Keratinocyte (primary cell): ENCODE results near the gene STMN3. TPM values are rescaled to one million over a fixed set of nuclear protein-coding genes. Genes with fewer than 3 reads are reported as not detected.

Experiments
- DNase-seq: peaks from one replicate; pipeline ENCODE4 v3.0.0-alpha.2; 2011; ENCODE audit warnings: low read depth, missing footprints, low spot score
- FAIRE-seq: peaks from 2 replicates; lab custom pipeline; 2011; peaks lifted over from hg19 to GRCh38; lab: Jason Lieb, UNC
- H2AFZ ChIP-seq: 2 replicates; pipeline ENCODE4 v1.6.0; 2012; ENCODE audit warnings: low read length, control low read depth, inconsistent platforms; ENCODE audit not compliant: control insufficient read depth
- H3K27ac ChIP-seq: 2 replicates; pipeline ENCODE4 v1.5.1; 2011; ENCODE audit warnings: low read length; ENCODE audit not compliant: control insufficient read depth, insufficient read depth
- H3K27me3 ChIP-seq: 3 replicates; pipeline ENCODE4 v1.6.0; 2011; ENCODE audit warnings: low read length; ENCODE audit not compliant: control insufficient read depth, insufficient read depth; ENCODE audit errors: extremely low read depth
- H3K36me3 ChIP-seq, 2 experiments: 2 replicates in 1 of 2; 3 replicates in 1 of 2; pipeline ENCODE4 v1.5.1; 2011; ENCODE audit warnings: low read length in 2 of 2, mild to moderate bottlenecking in 1 of 2; ENCODE audit not compliant: control insufficient read depth in 2 of 2, insufficient read depth in 2 of 2; ENCODE audit errors: extremely low read depth in 1 of 2
- H3K4me1 ChIP-seq: 3 replicates; pipeline ENCODE4 v1.5.1; 2011; ENCODE audit warnings: low read length; ENCODE audit not compliant: control insufficient read depth, insufficient read depth; ENCODE audit errors: extremely low read depth
- H3K4me2 ChIP-seq: 3 replicates; pipeline ENCODE4 v1.6.0; 2011; ENCODE audit warnings: low read depth, low read length; ENCODE audit not compliant: control insufficient read depth, insufficient read depth; ENCODE audit errors: extremely low read depth
- H3K4me3 ChIP-seq, 3 experiments: fragments of 200-600 bp in 1 of 3; sonication (generic) in 1 of 3; 2 replicates in 2 of 3; 3 replicates in 1 of 3; pipeline ENCODE4 v1.5.1; 2011 to 2016; ENCODE audit warnings: low read length in 3 of 3, mild to moderate bottlenecking in 3 of 3, control low read depth in 2 of 3, inconsistent platforms in 1 of 3, low read depth in 1 of 3, mixed read lengths in 1 of 3, mixed run types in 1 of 3, moderate library complexity in 1 of 3; ENCODE audit not compliant: control insufficient read depth in 2 of 3, insufficient read depth in 2 of 3; ENCODE audit errors: extremely low read depth in 1 of 3
- H3K79me2 ChIP-seq: 2 replicates; pipeline ENCODE4 v1.6.0; 2012; ENCODE audit warnings: low read length; ENCODE audit not compliant: control insufficient read depth, insufficient read depth
- H3K9ac ChIP-seq: 3 replicates; pipeline ENCODE4 v1.6.0; 2011; ENCODE audit warnings: low read length; ENCODE audit not compliant: control insufficient read depth, insufficient read depth; ENCODE audit errors: extremely low read depth
- H3K9me1 ChIP-seq: 3 replicates; pipeline ENCODE4 v1.6.0; 2011; ENCODE audit warnings: low read length; ENCODE audit not compliant: control insufficient read depth, insufficient read depth; ENCODE audit errors: extremely low read depth
- H3K9me3 ChIP-seq: 2 replicates; pipeline ENCODE4 v1.5.1; 2012; ENCODE audit warnings: low read depth, low read length; ENCODE audit not compliant: control insufficient read depth
- H4K20me1 ChIP-seq: 3 replicates; pipeline ENCODE4 v1.6.0; 2011; ENCODE audit warnings: low read length; ENCODE audit not compliant: control insufficient read depth, insufficient read depth; ENCODE audit errors: extremely low read depth
- CTCF ChIP-seq, 3 experiments: IDR thresholded peaks in 1 of 3; conservative IDR thresholded peaks in 1 of 3; optimal IDR thresholded peaks in 1 of 3; 2 replicates in 2 of 3; 3 replicates in 1 of 3; pipeline versions ENCODE3 to v1.5.1; 2011; ENCODE audit warnings: low read length in 3 of 3, mild to moderate bottlenecking in 3 of 3, moderate library complexity in 2 of 3, control low read depth in 1 of 3, inconsistent platforms in 1 of 3; ENCODE audit not compliant: insufficient read depth in 2 of 3; ENCODE audit errors: extremely low read depth in 1 of 3
- EZH2 ChIP-seq: IDR thresholded peaks from one replicate; pipeline ENCODE4 v1.6.1; 2012; ENCODE audit warnings: inconsistent platforms, mild to moderate bottlenecking, low read length, moderate library complexity
- dilution Hi-C: fragments of 300-500 bp; cut with MboI; formaldehyde crosslinking; loops from one replicate; pipeline ENCODE4 v1.7.0; 2020; ENCODE audit warnings: low sequenced_read_pairs; ENCODE audit not compliant: extremely low pct_ligation_motif_present
- polyA plus RNA-seq, 5 experiments: library from polyadenylated mRNA; depleted of rRNA in 3 of 5; stranded (reverse) in 3 of 5; stranded (forward) in 1 of 5; unstranded in 1 of 5; fragments of >200 nt; gene quantifications; 1 replicate in 1 of 5; 2 replicates in 3 of 5; 3 replicates in 1 of 5; pipeline versions ENCODE4 v1.2.1 to v1.2.3, GENCODE V29; 2011 to 2012; ENCODE audit warnings: missing spikeins in 2 of 5, low read depth in 1 of 5, low replicate concordance in 1 of 5

Gene STMN3
- polyA plus RNA-seq, 1 donor (not counting 4 experiments of a cell fraction or from before 2014, with no cell fraction given): 12.0 TPM

GRCh38 chr20:63643499-63643898 lies 9.7 kb downstream of the STMN3 start:
- no peak overlapping the region for H3K4me3 ChIP-seq
- TF ChIP-seq EZH2 (no peak), CTCF (optimal IDR thresholded peaks at IDR 0.05 in 1 of 3, IDR thresholded peaks at IDR 0.05 in 1 of 3, conservative IDR thresholded peaks at IDR 0.05 in 1 of 3; ENCODE audit: extremely low read depth in 1 of 3, insufficient read depth in 2 of 3, low read length in 3 of 3) (no peak)
- no peaks in the 10 kb centered on the region for H3K27me3 ChIP-seq
- no peaks in the 10 kb centered on the region for H3K36me3 ChIP-seq
- H3K9me3 ChIP-seq: no peaks in the 10 kb centered on the region
- no peaks in the 10 kb centered on the region for H3K79me2 ChIP-seq
- H3K4me1 ChIP-seq: peaks cover 6% of the 10 kb centered on the region
- H3K4me2 ChIP-seq: no peak overlapping the region
- H4K20me1 ChIP-seq: no peaks in the 10 kb centered on the region
- FAIRE-seq (no peak), DNase-seq (no peak)
- no peak overlapping the region for H3K27ac ChIP-seq
- dilution Hi-C loops: no loop called here
- no peak overlapping the region for H2AFZ ChIP-seq
- H3K9me1 ChIP-seq: no peaks in the 10 kb centered on the region
- no peak overlapping the region for H3K9ac ChIP-seq

GRCh38 chr20:63642527-63643247 lies 10.5 kb downstream of the STMN3 start:
- H3K4me2 ChIP-seq: peak overlapping the region; percentile 49
- H3K27ac ChIP-seq: no peak overlapping the region
- no peaks in the 10 kb centered on the region for H3K27me3 ChIP-seq
- no peaks in the 10 kb centered on the region for H3K36me3 ChIP-seq
- H3K4me3 ChIP-seq: peak overlapping the region; percentile 31 to 62 (median 42)
- dilution Hi-C loops: no loop called here
- no peaks in the 10 kb centered on the region for H4K20me1 ChIP-seq
- no peaks in the 10 kb centered on the region for H3K79me2 ChIP-seq
- TF ChIP-seq CTCF (optimal IDR thresholded peaks at IDR 0.05 in 1 of 3, IDR thresholded peaks at IDR 0.05 in 1 of 3, conservative IDR thresholded peaks at IDR 0.05 in 1 of 3; ENCODE audit: extremely low read depth in 1 of 3, insufficient read depth in 2 of 3, low read length in 3 of 3) (no peak), EZH2 (no peak)
- H3K9me1 ChIP-seq: no peaks in the 10 kb centered on the region
- H2AFZ ChIP-seq: no peak overlapping the region
- FAIRE-seq (no peak), DNase-seq (no peak)
- peak overlapping the region; percentile 37 for H3K9ac ChIP-seq
- no peaks in the 10 kb centered on the region for H3K9me3 ChIP-seq
- peaks cover 6% of the 10 kb centered on the region for H3K4me1 ChIP-seq
